ENCODE measurements around the gene CNIH4. TPM values are rescaled to one million over a fixed set of nuclear protein-coding genes. Genes with fewer than 3 reads are reported as not detected.

CNIH4 gene
- total RNA-seq, 1 experiment from 2014 or later: 48.9 TPM

- ChIA-PET CTCF (interaction anchor here (1.0 kb wide), 1 partner anchor 216 kb away, joined by 3 read pairs; no protein-coding TSS in a partner anchor), POLR2A (no interaction called here), RAD21 (ENCODE audit: low non-redundant PET in 1 of 2, low total read pairs in 2 of 2, uncharacterized antibody in 2 of 2, unreplicated experiment in 2 of 2) (no interaction called here)
- ATAC-seq (no peak), DNase-seq (ENCODE audit: low read depth, low spot score) (no peak)
- H3K9me2 ChIP-seq (ENCODE audit: insufficient read depth): no peaks in the 10 kb centered on the region
- no peaks in the 10 kb centered on the region for H3K36me3 ChIP-seq (ENCODE audit: control insufficient read depth in 1 of 2, insufficient read depth in 2 of 2, low read length in 2 of 2)
- peaks cover 32% of the 10 kb centered on the region for H3K79me2 ChIP-seq (ENCODE audit: insufficient read depth, low read length)
- no peaks in the 10 kb centered on the region for H4K20me1 ChIP-seq (ENCODE audit: insufficient read depth)
- no peaks in the 10 kb centered on the region for H3K9me3 ChIP-seq (ENCODE audit: control insufficient read depth in 1 of 2, insufficient read depth in 1 of 2, low read depth in 1 of 2, low read length in 2 of 2)
- H3K9ac ChIP-seq (ENCODE audit: low read length): no peak overlapping the region
- no peak overlapping the region for H3K4me3 ChIP-seq (replicated peaks in 1 of 2; ENCODE audit: low read depth in 1 of 2, low read length in 2 of 2)
- intact Hi-C loops (cut with micrococcal nuclease): loop anchor here (10.0 kb wide), 1 partner anchor 517 kb away; no protein-coding TSS in a partner anchor
- no peak overlapping the region for H3K4me2 ChIP-seq (ENCODE audit: low read length)
- H3K4me1 ChIP-seq (ENCODE audit: control insufficient read depth in 1 of 2, insufficient read depth in 2 of 2, low read length in 2 of 2): peaks cover 12 to 16% of the 10 kb centered on the region in 2 experiments
- BruUV-seq (replicated peaks): no TSS peak
- TF ChIP-seq JUND (IDR thresholded peaks at IDR 0.05) (no peak), SP1 (IDR thresholded peaks at IDR 0.05; ENCODE audit: low read depth) (no peak), POLR2A (IDR thresholded peaks at IDR 0.05; ENCODE audit: borderline replicate concordance, extremely low read depth, insufficient read depth, insufficient read length) (no peak)
- TF ChIP-seq, protein P1, sequence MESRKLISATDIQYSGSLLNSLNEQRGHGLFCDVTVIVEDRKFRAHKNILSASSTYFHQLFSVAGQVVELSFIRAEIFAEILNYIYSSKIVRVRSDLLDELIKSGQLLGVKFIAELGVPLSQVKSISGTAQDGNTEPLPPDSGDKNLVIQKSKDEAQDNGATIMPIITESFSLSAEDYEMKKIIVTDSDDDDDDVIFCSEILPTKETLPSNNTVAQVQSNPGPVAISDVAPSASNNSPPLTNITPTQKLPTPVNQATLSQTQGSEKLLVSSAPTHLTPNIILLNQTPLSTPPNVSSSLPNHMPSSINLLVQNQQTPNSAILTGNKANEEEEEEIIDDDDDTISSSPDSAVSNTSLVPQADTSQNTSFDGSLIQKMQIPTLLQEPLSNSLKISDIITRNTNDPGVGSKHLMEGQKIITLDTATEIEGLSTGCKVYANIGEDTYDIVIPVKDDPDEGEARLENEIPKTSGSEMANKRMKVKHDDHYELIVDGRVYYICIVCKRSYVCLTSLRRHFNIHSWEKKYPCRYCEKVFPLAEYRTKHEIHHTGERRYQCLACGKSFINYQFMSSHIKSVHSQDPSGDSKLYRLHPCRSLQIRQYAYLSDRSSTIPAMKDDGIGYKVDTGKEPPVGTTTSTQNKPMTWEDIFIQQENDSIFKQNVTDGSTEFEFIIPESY (IDR thresholded peaks at IDR 0.05; ENCODE audit: extremely low read depth, insufficient replicate concordance, low read length): no peak
- TF ChIP-seq, protein P2, sequence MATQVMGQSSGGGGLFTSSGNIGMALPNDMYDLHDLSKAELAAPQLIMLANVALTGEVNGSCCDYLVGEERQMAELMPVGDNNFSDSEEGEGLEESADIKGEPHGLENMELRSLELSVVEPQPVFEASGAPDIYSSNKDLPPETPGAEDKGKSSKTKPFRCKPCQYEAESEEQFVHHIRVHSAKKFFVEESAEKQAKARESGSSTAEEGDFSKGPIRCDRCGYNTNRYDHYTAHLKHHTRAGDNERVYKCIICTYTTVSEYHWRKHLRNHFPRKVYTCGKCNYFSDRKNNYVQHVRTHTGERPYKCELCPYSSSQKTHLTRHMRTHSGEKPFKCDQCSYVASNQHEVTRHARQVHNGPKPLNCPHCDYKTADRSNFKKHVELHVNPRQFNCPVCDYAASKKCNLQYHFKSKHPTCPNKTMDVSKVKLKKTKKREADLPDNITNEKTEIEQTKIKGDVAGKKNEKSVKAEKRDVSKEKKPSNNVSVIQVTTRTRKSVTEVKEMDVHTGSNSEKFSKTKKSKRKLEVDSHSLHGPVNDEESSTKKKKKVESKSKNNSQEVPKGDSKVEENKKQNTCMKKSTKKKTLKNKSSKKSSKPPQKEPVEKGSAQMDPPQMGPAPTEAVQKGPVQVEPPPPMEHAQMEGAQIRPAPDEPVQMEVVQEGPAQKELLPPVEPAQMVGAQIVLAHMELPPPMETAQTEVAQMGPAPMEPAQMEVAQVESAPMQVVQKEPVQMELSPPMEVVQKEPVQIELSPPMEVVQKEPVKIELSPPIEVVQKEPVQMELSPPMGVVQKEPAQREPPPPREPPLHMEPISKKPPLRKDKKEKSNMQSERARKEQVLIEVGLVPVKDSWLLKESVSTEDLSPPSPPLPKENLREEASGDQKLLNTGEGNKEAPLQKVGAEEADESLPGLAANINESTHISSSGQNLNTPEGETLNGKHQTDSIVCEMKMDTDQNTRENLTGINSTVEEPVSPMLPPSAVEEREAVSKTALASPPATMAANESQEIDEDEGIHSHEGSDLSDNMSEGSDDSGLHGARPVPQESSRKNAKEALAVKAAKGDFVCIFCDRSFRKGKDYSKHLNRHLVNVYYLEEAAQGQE (IDR thresholded peaks at IDR 0.05; ENCODE audit: low read depth): no peak
- no peak overlapping the region for H2AFZ ChIP-seq (ENCODE audit: low read depth, low read length, poor library complexity, severe bottlenecking)
- H3K27me3 ChIP-seq (ENCODE audit: insufficient read depth, low read length): no peaks in the 10 kb centered on the region
- H3K27ac ChIP-seq (ENCODE audit: low read depth, low read length): no peak overlapping the region
Measured at GRCh38 chr1:224331824-224332223, 24.9 kb upstream of the CNIH4 start.

Data from HCT116 (cell line).